DND-41 (cell line): ENCODE data around the gene DUSP28.
A peak's percentile ranks its signal among the peaks of the same experiment; 100 is the strongest.

Experiments used
- ATAC-seq: fragments of 200-7000 bp; cut with Tn5 transposase; 3 replicates; pipeline ENCODE4 v1.9.1; 2021; ENCODE audit warnings: low read depth; ENCODE audit not compliant: insufficient read depth
- DNase-seq: peaks from one replicate; pipeline ENCODE4 v3.0.0-alpha.2; 2020
- H2AFZ ChIP-seq: 2 replicates; pipeline ENCODE4 v1.6.0; 2012; ENCODE audit warnings: low read depth, low read length
- H3K27ac ChIP-seq: 2 replicates; pipeline ENCODE4 v1.5.1; 2012; ENCODE audit warnings: low read length, inconsistent platforms
- H3K27me3 ChIP-seq: fragments of 200-600 bp; sonication (generic); 2 replicates; pipeline ENCODE4 v1.6.0; 2012; ENCODE audit warnings: low read length, mild to moderate bottlenecking, inconsistent platforms; ENCODE audit not compliant: insufficient read depth, poor library complexity
- H3K36me3 ChIP-seq: 2 replicates; pipeline ENCODE4 v1.5.1; 2012; ENCODE audit warnings: low read length, inconsistent platforms; ENCODE audit not compliant: insufficient read depth
- H3K4me1 ChIP-seq: 2 replicates; pipeline ENCODE4 v1.5.1; 2012; ENCODE audit warnings: mild to moderate bottlenecking, low read length; ENCODE audit not compliant: insufficient read depth
- H3K4me2 ChIP-seq: 2 replicates; pipeline ENCODE4 v1.6.0; 2012; ENCODE audit warnings: mild to moderate bottlenecking, moderate library complexity, low read length, inconsistent platforms; ENCODE audit not compliant: insufficient read depth
- H3K4me3 ChIP-seq, 2 experiments: fragments of 200-600 bp in 1 of 2; shearing (Covaris generic) in 1 of 2; 2 replicates each; pipeline ENCODE4 v1.5.1; 2012 to 2016; ENCODE audit warnings: inconsistent platforms in 2 of 2, low read length in 2 of 2, mild to moderate bottlenecking in 2 of 2, low read depth in 1 of 2, moderate library complexity in 1 of 2
- H3K79me2 ChIP-seq: 2 replicates; pipeline ENCODE4 v1.6.0; 2012; ENCODE audit warnings: low read length, inconsistent platforms; ENCODE audit not compliant: insufficient read depth
- H3K9ac ChIP-seq: 2 replicates; pipeline ENCODE4 v1.6.0; 2012; ENCODE audit warnings: low read depth, mild to moderate bottlenecking, inconsistent platforms, low read length, moderate library complexity
- H3K9me3 ChIP-seq: 2 replicates; pipeline ENCODE4 v1.5.1; 2012; ENCODE audit warnings: low read length, moderate library complexity, mild to moderate bottlenecking, inconsistent platforms; ENCODE audit not compliant: insufficient read depth, severe bottlenecking
- H4K20me1 ChIP-seq: 2 replicates; pipeline ENCODE4 v1.6.0; 2012; ENCODE audit warnings: low read length; ENCODE audit not compliant: insufficient read depth
- EZH2 ChIP-seq: IDR thresholded peaks from 3 replicates; pipeline ENCODE4 v1.6.1; 2012; ENCODE audit warnings: borderline replicate concordance, low read depth, mild to moderate bottlenecking, moderate library complexity, low read length, inconsistent platforms; ENCODE audit not compliant: severe bottlenecking
- TF ChIP-seq, protein P1 (sequence below): IDR thresholded peaks from 2 replicates; pipeline ENCODE4 v1.5.1; 2012; ENCODE audit warnings: borderline replicate concordance, low read length, moderate library complexity, mild to moderate bottlenecking; ENCODE audit not compliant: poor library complexity, severe bottlenecking; ENCODE audit errors: extremely low read depth

The DUSP28 gene

DNA sequence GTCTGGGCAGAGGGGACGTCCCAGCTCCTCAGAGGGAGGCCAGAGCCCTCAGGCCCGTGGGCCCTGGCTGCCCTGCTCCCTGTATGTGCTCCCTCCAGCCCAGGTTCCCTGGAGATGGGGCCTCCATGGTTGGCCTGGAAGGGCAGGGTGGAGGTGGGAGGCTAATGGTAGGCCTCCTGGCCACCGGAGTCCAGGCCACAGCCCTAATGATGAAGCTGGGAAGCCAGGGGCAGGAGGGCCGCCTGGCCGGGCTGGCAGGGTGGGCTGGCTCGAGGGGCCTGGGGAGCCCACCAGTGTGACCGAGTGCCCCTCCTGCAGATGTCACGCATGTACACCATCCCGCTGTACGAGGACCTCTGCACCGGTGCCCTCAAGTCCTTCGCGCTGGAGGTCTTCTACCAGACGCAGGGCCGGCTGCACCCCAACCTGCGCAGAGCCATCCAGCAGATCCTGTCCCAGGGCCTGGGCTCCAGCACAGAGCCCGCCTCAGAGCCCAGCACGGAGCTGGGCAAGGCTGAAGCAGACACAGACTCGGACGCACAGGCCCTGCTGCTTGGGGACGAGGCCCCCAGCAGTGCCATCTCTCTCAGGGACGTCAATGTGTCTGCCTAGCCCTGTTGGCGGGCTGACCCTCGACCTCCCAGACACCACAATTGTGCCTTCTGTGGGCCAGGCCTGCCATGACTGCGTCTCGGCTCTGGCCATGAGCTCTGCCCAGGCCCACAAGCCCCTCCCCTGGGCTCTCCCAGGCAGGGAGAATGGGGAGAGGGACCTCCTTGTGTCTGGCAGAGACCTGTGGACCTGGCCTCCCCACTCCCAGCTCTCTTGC lies 17.3 kb downstream of the DUSP28 start:
- TF ChIP-seq EZH2: no peak
- TF ChIP-seq, protein P1, sequence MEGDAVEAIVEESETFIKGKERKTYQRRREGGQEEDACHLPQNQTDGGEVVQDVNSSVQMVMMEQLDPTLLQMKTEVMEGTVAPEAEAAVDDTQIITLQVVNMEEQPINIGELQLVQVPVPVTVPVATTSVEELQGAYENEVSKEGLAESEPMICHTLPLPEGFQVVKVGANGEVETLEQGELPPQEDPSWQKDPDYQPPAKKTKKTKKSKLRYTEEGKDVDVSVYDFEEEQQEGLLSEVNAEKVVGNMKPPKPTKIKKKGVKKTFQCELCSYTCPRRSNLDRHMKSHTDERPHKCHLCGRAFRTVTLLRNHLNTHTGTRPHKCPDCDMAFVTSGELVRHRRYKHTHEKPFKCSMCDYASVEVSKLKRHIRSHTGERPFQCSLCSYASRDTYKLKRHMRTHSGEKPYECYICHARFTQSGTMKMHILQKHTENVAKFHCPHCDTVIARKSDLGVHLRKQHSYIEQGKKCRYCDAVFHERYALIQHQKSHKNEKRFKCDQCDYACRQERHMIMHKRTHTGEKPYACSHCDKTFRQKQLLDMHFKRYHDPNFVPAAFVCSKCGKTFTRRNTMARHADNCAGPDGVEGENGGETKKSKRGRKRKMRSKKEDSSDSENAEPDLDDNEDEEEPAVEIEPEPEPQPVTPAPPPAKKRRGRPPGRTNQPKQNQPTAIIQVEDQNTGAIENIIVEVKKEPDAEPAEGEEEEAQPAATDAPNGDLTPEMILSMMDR: no peak
- ATAC-seq: no peak; the same call in 2 of the 3 replicates
- no peaks in the 10 kb centered on the region for H3K27me3 ChIP-seq
- no peak for DNase-seq
- H3K9me3 ChIP-seq: no peaks in the 10 kb centered on the region
- H3K4me2 ChIP-seq: no peak overlapping the region
- no peak overlapping the region for H2AFZ ChIP-seq
- peaks cover 65% of the 10 kb centered on the region for H4K20me1 ChIP-seq
- no peak overlapping the region for H3K9ac ChIP-seq
- peaks cover 64% of the 10 kb centered on the region for H3K36me3 ChIP-seq
- peaks cover 26% of the 10 kb centered on the region for H3K79me2 ChIP-seq
- no peak overlapping the region for H3K27ac ChIP-seq
- H3K4me1 ChIP-seq: no peaks in the 10 kb centered on the region
- H3K4me3 ChIP-seq: no peak overlapping the region

GRCh38 chr2:240578110-240578450 lies 17.9 kb downstream of the DUSP28 start:
- Histone ChIP-seq H3K27ac (no peak overlapping the region), H3K4me2 (no peak overlapping the region), H2AFZ (no peak overlapping the region), H3K36me3 (peaks cover 61% of the 10 kb centered on the region), H3K9ac (no peak overlapping the region), H4K20me1 (peaks cover 69% of the 10 kb centered on the region), H3K79me2 (peaks cover 31% of the 10 kb centered on the region), H3K4me1 (no peaks in the 10 kb centered on the region), H3K27me3 (no peaks in the 10 kb centered on the region), H3K9me3 (no peaks in the 10 kb centered on the region), H3K4me3 (no peak overlapping the region)
- ATAC-seq (peak; percentile 12; the same call in 1 of the 3 replicates), DNase-seq (no peak)
- TF ChIP-seq EZH2: no peak
- TF ChIP-seq, protein P1: no peak

GRCh38 chr2:240578488-240578887 lies 18.3 kb downstream of the DUSP28 start:
- no peaks in the 10 kb centered on the region for H3K9me3 ChIP-seq
- peaks cover 67% of the 10 kb centered on the region for H4K20me1 ChIP-seq
- no peak overlapping the region for H3K27ac ChIP-seq
- peaks cover 35% of the 10 kb centered on the region for H3K79me2 ChIP-seq
- H3K4me2 ChIP-seq: no peak overlapping the region
- DNase-seq (no peak), ATAC-seq (no peak)
- H3K4me1 ChIP-seq: peaks cover 3% of the 10 kb centered on the region
- H3K4me3 ChIP-seq: no peak overlapping the region
- H3K27me3 ChIP-seq: no peaks in the 10 kb centered on the region
- peaks cover 61% of the 10 kb centered on the region for H3K36me3 ChIP-seq
- no peak overlapping the region for H2AFZ ChIP-seq
- TF ChIP-seq EZH2: no peak
- TF ChIP-seq, protein P1: no peak
- no peak overlapping the region for H3K9ac ChIP-seq
